ENCODE results near the gene DUT.

The DUT gene

DNA sequence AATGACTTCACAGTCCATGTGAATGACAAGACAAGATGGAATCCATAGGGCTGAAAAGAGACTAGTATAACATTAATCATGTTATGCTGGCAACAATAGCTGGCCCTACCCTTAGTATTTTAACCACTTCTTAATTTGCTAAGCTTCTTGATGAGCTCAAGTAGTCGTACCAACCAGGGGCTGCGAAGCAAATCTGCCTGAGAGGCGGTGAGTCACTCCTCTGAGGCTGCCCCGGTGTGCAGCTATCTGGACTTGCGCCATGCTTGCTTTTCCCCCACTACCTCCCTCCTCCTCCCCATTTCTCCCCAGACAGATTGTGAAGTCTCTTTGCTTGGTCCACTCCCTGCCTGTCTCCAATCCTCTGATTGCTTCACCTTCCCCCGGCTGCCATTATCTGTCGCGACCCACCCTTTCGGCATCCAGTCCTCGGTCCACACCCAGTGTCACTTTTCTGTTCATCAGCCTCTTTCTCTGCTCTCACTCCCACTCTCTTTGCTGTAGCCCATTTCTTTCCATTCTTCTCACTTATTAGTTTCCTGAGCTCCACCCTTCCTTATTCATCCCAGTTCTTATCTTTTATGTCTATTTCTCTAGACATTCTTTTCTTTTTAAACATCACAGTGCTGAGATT, 42.7 kb downstream of the DUT start:
- in situ Hi-C loops (cut with HindIII; ENCODE audit: low sequenced_read_pairs), result no loop called here
- peak; percentile 88 for DNase-seq (ENCODE audit: low read depth, low spot score)
- H3K4me3 ChIP-seq (ENCODE audit: low read depth, low read length), result no peak overlapping the region
- TF ChIP-seq, protein P1, sequence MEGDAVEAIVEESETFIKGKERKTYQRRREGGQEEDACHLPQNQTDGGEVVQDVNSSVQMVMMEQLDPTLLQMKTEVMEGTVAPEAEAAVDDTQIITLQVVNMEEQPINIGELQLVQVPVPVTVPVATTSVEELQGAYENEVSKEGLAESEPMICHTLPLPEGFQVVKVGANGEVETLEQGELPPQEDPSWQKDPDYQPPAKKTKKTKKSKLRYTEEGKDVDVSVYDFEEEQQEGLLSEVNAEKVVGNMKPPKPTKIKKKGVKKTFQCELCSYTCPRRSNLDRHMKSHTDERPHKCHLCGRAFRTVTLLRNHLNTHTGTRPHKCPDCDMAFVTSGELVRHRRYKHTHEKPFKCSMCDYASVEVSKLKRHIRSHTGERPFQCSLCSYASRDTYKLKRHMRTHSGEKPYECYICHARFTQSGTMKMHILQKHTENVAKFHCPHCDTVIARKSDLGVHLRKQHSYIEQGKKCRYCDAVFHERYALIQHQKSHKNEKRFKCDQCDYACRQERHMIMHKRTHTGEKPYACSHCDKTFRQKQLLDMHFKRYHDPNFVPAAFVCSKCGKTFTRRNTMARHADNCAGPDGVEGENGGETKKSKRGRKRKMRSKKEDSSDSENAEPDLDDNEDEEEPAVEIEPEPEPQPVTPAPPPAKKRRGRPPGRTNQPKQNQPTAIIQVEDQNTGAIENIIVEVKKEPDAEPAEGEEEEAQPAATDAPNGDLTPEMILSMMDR (IDR thresholded peaks at IDR 0.05; ENCODE audit: low read depth, low read length), result no peak

DNA sequence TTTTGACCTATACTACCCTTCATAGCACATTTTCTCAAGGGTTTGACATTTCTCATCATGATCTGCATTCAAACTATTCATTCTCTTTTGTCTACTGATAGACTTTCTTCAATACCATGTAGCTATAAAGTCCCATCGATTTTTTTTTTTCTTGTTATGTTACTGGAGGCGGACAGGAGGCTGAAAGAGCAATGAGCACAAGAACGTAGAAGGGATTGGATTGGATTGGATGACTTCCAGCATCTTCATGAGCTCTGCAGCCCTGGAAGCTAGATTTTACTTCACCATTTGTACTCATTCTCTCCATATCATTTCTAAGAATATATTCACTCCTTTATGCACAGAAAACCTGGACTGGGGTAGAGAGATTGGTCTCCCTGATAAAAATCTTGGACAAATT, 43.2 kb downstream of the DUT start:
- no peak overlapping the region for H3K4me3 ChIP-seq (ENCODE audit: low read depth, low read length)
- peak; percentile 53 for DNase-seq (ENCODE audit: low read depth, low spot score)
- in situ Hi-C loops (cut with HindIII; ENCODE audit: low sequenced_read_pairs), result no loop called here
- TF ChIP-seq, protein P1 (IDR thresholded peaks at IDR 0.05; ENCODE audit: low read depth, low read length), result no peak

DNA sequence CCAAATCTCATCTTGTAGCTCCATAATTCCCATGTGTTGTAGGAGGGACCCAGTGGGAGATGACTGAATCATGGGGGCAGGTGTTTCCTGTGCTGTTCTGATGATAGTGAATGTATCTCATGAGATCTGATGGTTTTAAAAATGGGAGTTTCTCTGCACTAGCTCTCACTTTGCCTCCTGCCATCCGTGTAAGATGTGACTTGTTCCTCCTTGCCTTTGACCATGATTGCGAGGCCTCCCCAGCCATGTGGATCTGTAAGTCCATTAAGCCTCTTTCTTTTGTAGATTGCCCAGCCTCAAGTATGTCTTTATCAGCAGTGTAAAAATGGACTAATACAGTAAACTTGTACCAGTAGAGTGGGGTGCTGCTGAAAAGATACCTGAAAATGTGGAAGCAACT, 44.5 kb downstream of the DUT start:
- TF ChIP-seq, protein P1 (IDR thresholded peaks at IDR 0.05; ENCODE audit: low read depth, low read length), result no peak
- in situ Hi-C loops (cut with HindIII; ENCODE audit: low sequenced_read_pairs), result no loop called here
- no peak overlapping the region for H3K4me3 ChIP-seq (ENCODE audit: low read depth, low read length)
- DNase-seq (ENCODE audit: low read depth, low spot score), result no peak

DNA sequence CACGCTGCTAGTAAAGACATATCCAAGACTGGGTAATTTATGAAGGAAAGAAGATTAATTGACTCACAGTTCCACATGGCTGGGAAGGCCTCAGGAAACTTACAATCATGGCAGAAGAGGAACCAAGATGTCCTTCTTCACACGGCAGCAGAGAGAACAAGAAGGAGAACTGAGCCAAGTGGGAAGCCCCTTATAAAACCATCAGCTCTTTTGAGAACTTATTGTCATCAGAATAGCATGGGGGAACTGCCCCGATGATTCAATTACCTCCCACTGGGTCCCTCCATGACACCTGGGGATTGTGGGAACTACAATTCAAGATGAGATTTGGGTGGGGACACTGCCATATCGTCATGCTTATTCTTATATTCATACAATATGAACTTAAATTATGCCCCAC, 49.0 kb downstream of the DUT start:
- TF ChIP-seq, protein P1 (IDR thresholded peaks at IDR 0.05; ENCODE audit: low read depth, low read length), result no peak
- DNase-seq (ENCODE audit: low read depth, low spot score), result no peak
- no peak overlapping the region for H3K4me3 ChIP-seq (ENCODE audit: low read depth, low read length)
- in situ Hi-C loops (cut with HindIII; ENCODE audit: low sequenced_read_pairs), result no loop called here

DNA sequence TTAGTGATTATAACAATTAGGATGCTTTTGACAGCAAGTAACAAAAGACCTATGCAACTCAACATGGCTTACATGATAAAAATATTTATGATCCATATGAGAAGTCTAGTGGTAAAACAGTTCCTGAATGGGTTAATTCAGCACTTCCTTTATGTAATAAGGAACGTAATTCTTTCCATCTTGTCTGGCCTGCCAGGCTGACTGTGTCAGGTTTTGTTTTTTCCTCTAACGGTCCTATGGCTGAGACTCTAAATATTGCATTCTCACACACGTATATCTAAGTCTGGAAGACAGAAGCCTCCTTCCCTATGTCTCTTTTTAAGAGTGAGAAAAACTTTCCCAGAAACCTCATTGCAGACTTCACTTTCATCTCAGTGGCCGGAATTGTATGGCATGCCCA, 50.6 kb downstream of the DUT start:
- in situ Hi-C loops (cut with HindIII; ENCODE audit: low sequenced_read_pairs), result no loop called here
- no peak for DNase-seq (ENCODE audit: low read depth, low spot score)
- TF ChIP-seq, protein P1 (IDR thresholded peaks at IDR 0.05; ENCODE audit: low read depth, low read length), result no peak
- no peak overlapping the region for H3K4me3 ChIP-seq (ENCODE audit: low read depth, low read length)

DNA sequence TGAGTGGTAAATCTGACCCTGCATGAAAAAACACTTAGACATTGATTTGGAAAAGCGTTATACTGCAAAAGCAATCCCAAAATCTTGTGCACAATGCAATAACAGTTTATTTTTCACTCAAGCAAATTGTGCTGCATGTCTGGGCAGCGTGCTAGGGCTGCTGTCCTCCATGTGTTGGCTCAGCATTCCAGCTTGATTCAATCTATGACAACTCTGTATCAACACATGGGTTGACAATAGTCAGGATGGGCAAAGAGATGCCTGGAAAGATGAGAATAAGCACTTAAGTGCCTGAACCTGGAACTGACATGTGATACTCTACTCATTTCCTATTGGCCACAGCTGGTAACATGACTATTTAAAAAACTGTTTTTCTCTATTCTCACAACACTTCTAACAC, 51.8 kb downstream of the DUT start:
- in situ Hi-C loops (cut with HindIII; ENCODE audit: low sequenced_read_pairs), result no loop called here
- TF ChIP-seq, protein P1 (IDR thresholded peaks at IDR 0.05; ENCODE audit: low read depth, low read length), result no peak
- no peak overlapping the region for H3K4me3 ChIP-seq (ENCODE audit: low read depth, low read length)
- DNase-seq (ENCODE audit: low read depth, low spot score), result no peak

Data from astrocyte of the spinal cord (primary cell).